ENCODE measurements around the gene HDGFL2.

- TF ChIP-seq BCL6B (tag by site-specific recombination; IDR thresholded peaks at IDR 0.05): no peak
- TF ChIP-seq ZNF341 (tag by site-specific recombination; IDR thresholded peaks at IDR 0.05; ENCODE audit: low read depth): no peak
- no peak for TF ChIP-seq ATF2 (tag by site-specific recombination; IDR thresholded peaks at IDR 0.05; ENCODE audit: low read depth)
- TF ChIP-seq IKZF3 (tag by site-specific recombination; IDR thresholded peaks at IDR 0.05): no peak
- no peak for TF ChIP-seq ZNF366 (tag by site-specific recombination; conservative IDR thresholded peaks at IDR 0.05)
- TF ChIP-seq ZNF514 (tag by site-specific recombination; IDR thresholded peaks at IDR 0.05): no peak
Observed at GRCh38 chr19:4507150-4507452, 35.0 kb downstream of the HDGFL2 start.

Data from HEK293 (cell line).